Measurements from ENCODE around the gene CGB8. TPM values are rescaled to one million over a fixed set of nuclear protein-coding genes. Genes with fewer than 3 reads are reported as not detected.

Gene CGB8
- total and polyA plus RNA-seq, 4 donors: not detected

DNA sequence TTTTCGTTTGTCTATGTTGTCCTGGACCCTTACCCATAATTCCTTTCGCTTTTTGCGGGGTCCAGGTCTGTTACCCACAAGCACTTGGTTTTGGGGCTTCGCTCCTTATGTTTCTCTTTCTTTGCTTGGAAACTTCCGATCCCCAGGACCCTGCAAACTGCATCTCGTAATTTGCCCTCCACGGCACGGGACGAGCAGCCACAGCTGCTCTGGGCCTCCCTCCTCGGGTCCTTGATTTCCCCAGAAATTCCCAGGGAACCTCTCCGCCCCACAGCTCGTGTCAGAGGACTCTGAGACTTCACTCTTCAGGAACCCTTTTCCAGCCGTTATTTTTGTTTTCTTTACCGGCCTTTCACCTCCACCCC, 36.9 kb upstream of the CGB8 start (continued):
- TF ChIP-seq, protein P1, sequence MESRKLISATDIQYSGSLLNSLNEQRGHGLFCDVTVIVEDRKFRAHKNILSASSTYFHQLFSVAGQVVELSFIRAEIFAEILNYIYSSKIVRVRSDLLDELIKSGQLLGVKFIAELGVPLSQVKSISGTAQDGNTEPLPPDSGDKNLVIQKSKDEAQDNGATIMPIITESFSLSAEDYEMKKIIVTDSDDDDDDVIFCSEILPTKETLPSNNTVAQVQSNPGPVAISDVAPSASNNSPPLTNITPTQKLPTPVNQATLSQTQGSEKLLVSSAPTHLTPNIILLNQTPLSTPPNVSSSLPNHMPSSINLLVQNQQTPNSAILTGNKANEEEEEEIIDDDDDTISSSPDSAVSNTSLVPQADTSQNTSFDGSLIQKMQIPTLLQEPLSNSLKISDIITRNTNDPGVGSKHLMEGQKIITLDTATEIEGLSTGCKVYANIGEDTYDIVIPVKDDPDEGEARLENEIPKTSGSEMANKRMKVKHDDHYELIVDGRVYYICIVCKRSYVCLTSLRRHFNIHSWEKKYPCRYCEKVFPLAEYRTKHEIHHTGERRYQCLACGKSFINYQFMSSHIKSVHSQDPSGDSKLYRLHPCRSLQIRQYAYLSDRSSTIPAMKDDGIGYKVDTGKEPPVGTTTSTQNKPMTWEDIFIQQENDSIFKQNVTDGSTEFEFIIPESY (IDR thresholded peaks at IDR 0.05): no peak
- TF ChIP-seq FOXA2 (IDR thresholded peaks at IDR 0.05): no peak

DNA sequence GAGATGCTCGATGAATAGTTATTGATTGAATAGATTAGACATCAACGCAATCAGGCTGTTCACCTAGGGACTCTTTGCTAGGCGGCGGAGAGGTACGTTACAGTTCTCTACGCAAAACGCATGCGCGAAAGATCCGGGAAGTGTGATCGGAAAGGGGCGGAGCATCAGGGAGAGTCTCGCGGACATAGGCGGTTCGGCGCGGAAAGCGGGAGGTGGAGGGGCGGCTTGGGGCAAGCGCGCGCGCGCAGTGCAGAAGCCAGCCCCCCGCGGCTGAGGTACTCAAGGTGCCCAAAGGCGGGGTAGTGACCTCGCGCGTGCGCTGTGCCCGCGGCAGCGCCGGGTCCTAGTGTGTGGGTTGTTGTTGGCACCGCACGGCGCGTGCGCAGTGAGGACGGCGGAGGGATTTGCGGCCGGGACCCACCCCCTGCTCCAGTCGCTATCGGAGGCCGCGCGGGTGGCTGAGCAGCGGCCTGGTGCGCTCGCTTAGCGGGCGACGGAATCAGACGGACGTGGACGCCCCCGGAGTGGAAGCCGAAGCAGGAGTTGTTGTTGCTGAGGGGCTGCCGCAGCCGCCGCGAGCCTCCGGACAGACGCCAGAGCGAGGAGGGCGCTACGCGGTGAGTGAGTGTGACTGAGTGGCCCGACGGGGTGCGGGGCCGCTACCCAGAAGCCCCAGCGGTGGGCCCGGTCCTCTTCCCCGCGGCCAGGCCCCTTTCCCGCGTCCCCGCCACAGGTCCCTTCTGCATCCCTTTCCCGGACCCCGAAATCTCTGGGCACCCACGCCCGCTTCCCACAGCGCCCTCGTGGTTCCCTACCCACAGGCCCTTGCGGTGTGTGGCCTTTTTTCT, 36.3 kb upstream of the CGB8 start, which contains the start of gene SNRNP70:
TSS of gene SNRNP70 (plus strand) at position 432 of the 848 bp plus-strand sequence. CDS start 964 bp downstream, outside the sequence.
- TF ChIP-seq TAF1 (conservative IDR thresholded peaks at IDR 0.05) (peak; percentile 22), EGR1 (IDR thresholded peaks at IDR 0.05; ENCODE audit: low read depth in 2 of 2) (peak; percentile 70 to 86), FOXA1 (IDR thresholded peaks at IDR 0.05) (peak; percentile 75), RAD21 (IDR thresholded peaks at IDR 0.05) (peak in 1 of 2 donors; percentile 15), YY1 (IDR thresholded peaks at IDR 0.05) (peak; percentile 56), NR2F2 (IDR thresholded peaks at IDR 0.05) (peak; percentile 64), SP1 (IDR thresholded peaks at IDR 0.05) (peak; percentile 80), JUND (IDR thresholded peaks at IDR 0.05) (no peak), RXRA (IDR thresholded peaks at IDR 0.05) (peak; percentile 58 to 70), GABPA (IDR thresholded peaks at IDR 0.05 in 1 of 2, conservative IDR thresholded peaks at IDR 0.05 in 1 of 2) (peak in 1 of 2 donors; percentile 67), HNF4A (conservative IDR thresholded peaks at IDR 0.05) (peak in 1 of 2 donors; percentile 36), FOXA2 (IDR thresholded peaks at IDR 0.05) (no peak), HNF4G (IDR thresholded peaks at IDR 0.05) (no peak)
- TF ChIP-seq, protein P2, sequence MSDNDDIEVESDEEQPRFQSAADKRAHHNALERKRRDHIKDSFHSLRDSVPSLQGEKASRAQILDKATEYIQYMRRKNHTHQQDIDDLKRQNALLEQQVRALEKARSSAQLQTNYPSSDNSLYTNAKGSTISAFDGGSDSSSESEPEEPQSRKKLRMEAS (IDR thresholded peaks at IDR 0.05): peak; percentile 75
- TF ChIP-seq, protein P3, sequence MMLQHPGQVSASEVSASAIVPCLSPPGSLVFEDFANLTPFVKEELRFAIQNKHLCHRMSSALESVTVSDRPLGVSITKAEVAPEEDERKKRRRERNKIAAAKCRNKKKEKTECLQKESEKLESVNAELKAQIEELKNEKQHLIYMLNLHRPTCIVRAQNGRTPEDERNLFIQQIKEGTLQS (IDR thresholded peaks at IDR 0.05): peak; percentile 30
- TF ChIP-seq, protein P4, sequence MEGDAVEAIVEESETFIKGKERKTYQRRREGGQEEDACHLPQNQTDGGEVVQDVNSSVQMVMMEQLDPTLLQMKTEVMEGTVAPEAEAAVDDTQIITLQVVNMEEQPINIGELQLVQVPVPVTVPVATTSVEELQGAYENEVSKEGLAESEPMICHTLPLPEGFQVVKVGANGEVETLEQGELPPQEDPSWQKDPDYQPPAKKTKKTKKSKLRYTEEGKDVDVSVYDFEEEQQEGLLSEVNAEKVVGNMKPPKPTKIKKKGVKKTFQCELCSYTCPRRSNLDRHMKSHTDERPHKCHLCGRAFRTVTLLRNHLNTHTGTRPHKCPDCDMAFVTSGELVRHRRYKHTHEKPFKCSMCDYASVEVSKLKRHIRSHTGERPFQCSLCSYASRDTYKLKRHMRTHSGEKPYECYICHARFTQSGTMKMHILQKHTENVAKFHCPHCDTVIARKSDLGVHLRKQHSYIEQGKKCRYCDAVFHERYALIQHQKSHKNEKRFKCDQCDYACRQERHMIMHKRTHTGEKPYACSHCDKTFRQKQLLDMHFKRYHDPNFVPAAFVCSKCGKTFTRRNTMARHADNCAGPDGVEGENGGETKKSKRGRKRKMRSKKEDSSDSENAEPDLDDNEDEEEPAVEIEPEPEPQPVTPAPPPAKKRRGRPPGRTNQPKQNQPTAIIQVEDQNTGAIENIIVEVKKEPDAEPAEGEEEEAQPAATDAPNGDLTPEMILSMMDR (IDR thresholded peaks at IDR 0.05; ENCODE audit: low read depth, low read length, missing input control): no peak
- TF ChIP-seq, protein P1 (IDR thresholded peaks at IDR 0.05): peak; percentile 98
- TF ChIP-seq, protein P5, sequence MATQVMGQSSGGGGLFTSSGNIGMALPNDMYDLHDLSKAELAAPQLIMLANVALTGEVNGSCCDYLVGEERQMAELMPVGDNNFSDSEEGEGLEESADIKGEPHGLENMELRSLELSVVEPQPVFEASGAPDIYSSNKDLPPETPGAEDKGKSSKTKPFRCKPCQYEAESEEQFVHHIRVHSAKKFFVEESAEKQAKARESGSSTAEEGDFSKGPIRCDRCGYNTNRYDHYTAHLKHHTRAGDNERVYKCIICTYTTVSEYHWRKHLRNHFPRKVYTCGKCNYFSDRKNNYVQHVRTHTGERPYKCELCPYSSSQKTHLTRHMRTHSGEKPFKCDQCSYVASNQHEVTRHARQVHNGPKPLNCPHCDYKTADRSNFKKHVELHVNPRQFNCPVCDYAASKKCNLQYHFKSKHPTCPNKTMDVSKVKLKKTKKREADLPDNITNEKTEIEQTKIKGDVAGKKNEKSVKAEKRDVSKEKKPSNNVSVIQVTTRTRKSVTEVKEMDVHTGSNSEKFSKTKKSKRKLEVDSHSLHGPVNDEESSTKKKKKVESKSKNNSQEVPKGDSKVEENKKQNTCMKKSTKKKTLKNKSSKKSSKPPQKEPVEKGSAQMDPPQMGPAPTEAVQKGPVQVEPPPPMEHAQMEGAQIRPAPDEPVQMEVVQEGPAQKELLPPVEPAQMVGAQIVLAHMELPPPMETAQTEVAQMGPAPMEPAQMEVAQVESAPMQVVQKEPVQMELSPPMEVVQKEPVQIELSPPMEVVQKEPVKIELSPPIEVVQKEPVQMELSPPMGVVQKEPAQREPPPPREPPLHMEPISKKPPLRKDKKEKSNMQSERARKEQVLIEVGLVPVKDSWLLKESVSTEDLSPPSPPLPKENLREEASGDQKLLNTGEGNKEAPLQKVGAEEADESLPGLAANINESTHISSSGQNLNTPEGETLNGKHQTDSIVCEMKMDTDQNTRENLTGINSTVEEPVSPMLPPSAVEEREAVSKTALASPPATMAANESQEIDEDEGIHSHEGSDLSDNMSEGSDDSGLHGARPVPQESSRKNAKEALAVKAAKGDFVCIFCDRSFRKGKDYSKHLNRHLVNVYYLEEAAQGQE (IDR thresholded peaks at IDR 0.05): peak; percentile 61
- Histone ChIP-seq H3K36me3 (ENCODE audit: control insufficient read depth in 4 of 4, insufficient read depth in 3 of 4, low read depth in 1 of 4, low read length in 3 of 4) (peaks cover 2 to 16% (median 9%) of the 10 kb centered on the region in 4 donors), H3K9me3 (ENCODE audit: control insufficient read depth in 4 of 4, low read length in 3 of 4) (no peaks in the 10 kb centered on the region), H3K4me3 (ENCODE audit: low read depth in 1 of 3, low read length in 3 of 3) (peak within 1 kb of the TSS; percentile 85 to 97 (median 89)), H3K27ac (ENCODE audit: low read depth in 1 of 2, low read length in 2 of 2) (peak within 1 kb of the TSS; percentile 90), H3K27me3 (ENCODE audit: control insufficient read depth in 4 of 4, insufficient read depth in 4 of 4, low read length in 3 of 4) (no peaks in the 10 kb centered on the region), H3K4me1 (ENCODE audit: control insufficient read depth in 4 of 4, insufficient read depth in 4 of 4, low read length in 3 of 4) (peaks cover 11 to 26% (median 19%) of the 10 kb centered on the region in 4 donors), H3K9ac (ENCODE audit: low read depth in 1 of 2, low read length in 2 of 2) (peak within 1 kb of the TSS; percentile 75 to 79)
- WGBS: under 1% methylated on average over 89 of the region's 89 CpGs
- peak; percentile 98 for DNase-seq (ENCODE audit: low spot score)

Measured in liver (tissue), 9 donors.